SK-N-MC (cell line): ENCODE data around the gene FOXS1.

Experiments used
- EZH2 ChIP-seq: fragments of 200-600 bp; sonication (generic); IDR thresholded peaks from one replicate; pipeline ENCODE4 v1.6.1; 2017; ENCODE audit warnings: antibody characterized with exemption
- POLR2AphosphoS5 ChIP-seq: IDR thresholded peaks from 2 replicates; pipeline ENCODE4 v1.6.1; 2012; ENCODE audit warnings: mild to moderate bottlenecking, low read depth, low read length, borderline replicate concordance

GRCh38 chr20:31846793-31847138 lies 1.4 kb upstream of the FOXS1 start:
- no peak for TF ChIP-seq EZH2
- TF ChIP-seq POLR2AphosphoS5: no peak
